Uterus (tissue), 2 donors: ENCODE data around the gene PPP2R2C.

Experiments
- CTCF ChIP-seq, 4 experiments: fragments of 200-600 bp in 2 of 4; fragments of 450-650 bp in 2 of 4; sonication (generic) in 2 of 4; IDR thresholded peaks; one replicate each; pipeline ENCODE4 v1.5.1; 2016 to 2019; ENCODE audit warnings: antibody characterized with exemption in 4 of 4, mild to moderate bottlenecking in 2 of 4, moderate library complexity in 1 of 4
- POLR2A ChIP-seq, 2 donors: fragments of 450-650 bp; IDR thresholded peaks; one replicate each; pipeline ENCODE4 v1.6.1; 2016; ENCODE audit warnings: antibody characterized with exemption in 2 of 2, mild to moderate bottlenecking in 1 of 2, moderate library complexity in 1 of 2

GRCh38 chr4:6448476-6449170 is 23.8 kb downstream of the PPP2R2C start:
- TF ChIP-seq CTCF (IDR thresholded peaks at IDR 0.05) (no peak), POLR2A (IDR thresholded peaks at IDR 0.05) (no peak)
